Loucy (cell line): ENCODE results near the gene CNIH3.

Source experiments
- CTCF ChIP-seq: fragments of 200-600 bp; sonication (generic); conservative IDR thresholded peaks from 2 replicates; pipeline ENCODE4 v1.5.1; 2014; ENCODE audit warnings: mild to moderate bottlenecking, antibody characterized with exemption, low read length
- EZH2phosphoT487 ChIP-seq: fragments of 200-600 bp; IDR thresholded peaks from 2 replicates; pipeline ENCODE4 v1.6.1; 2018; ENCODE audit warnings: antibody characterized with exemption, mild to moderate bottlenecking, moderate library complexity, borderline replicate concordance

GRCh38 chr1:224589006-224589405 lies 27.1 kb upstream of the CNIH3 start:
- TF ChIP-seq CTCF: no peak
- no peak for TF ChIP-seq EZH2phosphoT487
